Measurements from ENCODE around the gene PSMD12.

- no peak for TF ChIP-seq ELF1 (tag; IDR thresholded peaks at IDR 0.05)
- TF ChIP-seq CTCF (IDR thresholded peaks at IDR 0.05 in 2 of 3, conservative IDR thresholded peaks at IDR 0.05 in 1 of 3; ENCODE audit: insufficient read depth in 2 of 3, low read depth in 1 of 3, low read length in 3 of 3), result peak; percentile 74 to 93 (median 84)
These were observed 8.1 kb upstream of the PSMD12 start for GRCh38 chr17:67374329-67375053.

All from K562 (cell line).